Umbilical cord (tissue), 2 donors: ENCODE measurements around the gene HS3ST1. TPM values are rescaled to one million over a fixed set of nuclear protein-coding genes. Genes with fewer than 3 reads are reported as not detected.

Experiments used
- DNase-seq: peaks from one replicate; pipeline ENCODE4 v3.0.0-alpha.2; 2015; ENCODE audit warnings: low spot score
- total RNA-seq: library from RNA; depleted of rRNA; stranded (reverse); fragments of >200 nt; gene quantifications from one replicate; pipeline ENCODE4 v1.2.3, GENCODE V29; 2014; ENCODE audit warnings: low replicate concordance; ENCODE audit not compliant: insufficient read depth

HS3ST1 gene
- total RNA-seq, 1 donor from 2014 or later: 2.4 TPM

- DNase-seq: no peak
These were observed 6.9 kb upstream of the HS3ST1 start for GRCh38 chr4:11435557-11435956.

DNA sequence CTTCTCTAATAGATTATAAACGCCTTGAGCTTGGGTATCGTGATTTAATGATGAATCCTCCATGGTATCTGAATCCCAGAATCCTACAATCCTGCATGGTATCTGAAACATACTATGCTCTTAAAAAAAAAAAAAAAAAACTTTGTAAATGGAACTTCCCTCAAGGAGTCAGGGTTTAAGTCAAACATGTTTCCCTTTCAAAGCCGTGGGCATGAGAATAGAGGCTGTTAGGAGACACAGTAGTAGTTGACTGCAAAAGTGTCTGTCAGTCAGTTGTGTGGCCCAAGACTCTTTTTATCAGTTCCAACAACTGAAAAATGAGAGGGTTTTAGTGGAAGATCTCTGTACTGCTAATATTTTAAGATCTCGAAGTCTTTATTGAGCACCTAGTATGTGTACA, 2.4 kb upstream of the HS3ST1 start:
- no peak for DNase-seq

DNA sequence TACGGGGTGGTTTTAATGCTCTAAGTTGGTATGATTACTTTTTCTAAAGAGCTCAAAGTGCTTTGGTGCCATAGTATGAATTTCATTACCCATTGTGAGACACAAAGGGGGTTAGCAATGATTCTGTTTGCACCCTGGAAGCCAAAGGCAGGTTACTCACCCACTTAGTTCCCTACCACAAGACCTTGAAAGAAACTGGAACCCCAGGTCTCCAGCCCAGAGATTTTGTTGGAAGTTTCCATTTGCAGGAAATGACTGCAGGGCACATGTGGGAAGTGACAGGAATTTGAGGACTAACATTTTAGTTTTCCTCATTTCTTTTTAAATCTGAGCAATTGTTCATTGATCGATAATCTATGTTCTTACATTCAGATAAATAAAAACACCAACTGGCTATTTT, 1.8 kb upstream of the HS3ST1 start:
- no peak for DNase-seq

GRCh38 chr4:11429699-11430045, 978 bp upstream of the HS3ST1 start:
- no peak for DNase-seq

DNA sequence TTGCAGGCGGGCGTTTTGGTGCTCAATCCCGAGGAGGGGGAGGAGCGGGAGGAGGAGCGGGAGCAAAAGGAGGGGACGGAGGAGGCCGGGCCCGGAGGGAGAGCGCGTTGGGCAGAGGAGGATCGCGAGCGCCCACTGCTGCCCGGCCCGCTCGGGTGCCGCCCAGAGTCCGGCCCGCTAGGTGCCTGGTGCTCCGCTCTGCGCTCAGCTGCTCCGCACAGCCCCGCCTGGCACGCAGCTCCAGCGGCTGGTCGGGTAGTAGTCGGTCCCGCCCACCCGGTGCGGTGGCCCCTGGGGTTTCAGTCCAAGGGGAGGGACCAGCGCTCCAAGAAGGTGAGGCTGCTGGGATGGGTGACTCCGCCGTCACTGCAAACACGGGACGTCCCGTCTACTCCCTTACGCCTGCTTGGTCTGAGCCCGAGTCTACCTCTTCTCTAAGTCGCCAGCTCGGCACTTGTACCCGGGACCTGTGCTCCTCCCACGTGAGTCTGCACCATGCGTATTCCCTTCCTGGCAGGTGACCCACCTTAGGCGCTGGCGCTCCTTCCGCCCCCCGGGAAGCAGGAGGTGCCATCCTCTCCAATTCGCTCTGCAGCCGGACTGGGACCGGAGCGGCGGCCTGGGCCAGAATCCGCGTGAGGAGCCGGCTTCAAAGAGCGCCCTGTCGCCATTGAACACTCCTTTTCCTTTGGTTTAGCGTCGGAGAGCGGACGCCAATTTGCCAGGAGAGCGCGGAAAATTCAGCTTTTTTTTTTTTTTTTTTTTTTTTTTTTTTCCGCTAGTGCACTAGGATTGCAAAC, 405 bp upstream of the HS3ST1 start:
- peak; percentile 91 for DNase-seq

DNA sequence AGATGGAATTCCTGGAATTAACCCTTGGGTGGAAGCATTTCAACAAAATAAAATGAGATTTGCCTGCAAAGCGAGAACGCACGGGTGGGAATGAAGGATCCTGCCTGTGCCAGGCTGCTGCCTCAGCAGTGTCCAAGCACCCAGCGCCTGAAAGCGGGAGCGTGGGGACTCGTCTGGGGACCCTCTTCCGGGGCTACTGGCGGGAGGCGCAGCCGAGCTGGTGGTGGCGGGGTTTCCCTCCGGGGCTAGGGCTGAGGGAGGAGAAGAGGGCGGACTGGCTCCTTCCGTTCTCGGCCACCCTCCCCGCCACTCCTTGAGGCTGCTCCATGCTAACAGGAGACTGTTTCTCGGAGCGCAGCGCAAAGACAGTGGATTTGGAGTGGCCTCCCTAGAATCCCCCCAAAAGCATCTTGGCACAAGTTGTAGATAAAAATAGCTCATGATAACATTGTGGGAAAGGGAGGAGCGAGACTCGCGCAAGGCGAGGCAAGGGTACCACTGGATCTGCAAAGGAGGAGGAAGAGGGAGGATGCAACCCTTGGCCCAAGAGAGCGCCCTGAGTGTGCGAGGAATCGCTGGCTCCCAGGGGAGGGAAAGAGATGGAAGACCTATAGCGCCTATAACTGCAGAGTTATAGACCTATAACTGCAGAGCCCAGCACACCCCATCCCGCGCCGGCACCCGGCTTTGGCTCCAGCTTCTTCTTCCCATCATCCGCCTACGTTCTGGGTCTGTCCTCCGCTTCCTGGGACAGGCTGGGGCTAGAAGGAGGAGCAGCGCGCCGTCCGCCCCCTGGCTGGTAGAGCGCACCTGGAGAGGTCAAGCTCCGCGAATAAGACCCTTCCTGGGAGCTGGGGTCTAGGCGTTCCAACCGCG, 1.3 kb downstream of the HS3ST1 start:
- DNase-seq: peak; percentile 59

GRCh38 chr4:11426731-11427120, 2.0 kb downstream of the HS3ST1 start:
- DNase-seq: peak; percentile 37

DNA sequence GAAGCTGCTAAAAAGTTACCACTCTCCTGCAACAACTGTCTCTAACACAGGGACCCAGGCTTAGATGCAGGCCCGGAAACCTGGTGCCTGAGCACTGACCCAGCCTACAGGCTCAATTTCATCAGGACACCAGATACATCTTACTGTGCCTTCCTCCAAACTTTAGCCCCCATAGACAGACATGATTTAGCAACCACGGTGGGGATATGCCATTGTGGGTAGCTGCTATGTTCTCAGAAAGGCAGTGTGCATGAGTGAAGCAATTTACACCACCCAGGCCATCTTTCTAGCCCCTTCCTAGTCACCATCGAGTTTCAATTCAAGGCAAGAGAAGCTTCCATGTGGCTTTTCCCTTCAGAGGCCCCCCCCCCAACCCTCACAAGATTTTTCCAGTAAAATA, 2.7 kb downstream of the HS3ST1 start:
- DNase-seq: no peak

DNA sequence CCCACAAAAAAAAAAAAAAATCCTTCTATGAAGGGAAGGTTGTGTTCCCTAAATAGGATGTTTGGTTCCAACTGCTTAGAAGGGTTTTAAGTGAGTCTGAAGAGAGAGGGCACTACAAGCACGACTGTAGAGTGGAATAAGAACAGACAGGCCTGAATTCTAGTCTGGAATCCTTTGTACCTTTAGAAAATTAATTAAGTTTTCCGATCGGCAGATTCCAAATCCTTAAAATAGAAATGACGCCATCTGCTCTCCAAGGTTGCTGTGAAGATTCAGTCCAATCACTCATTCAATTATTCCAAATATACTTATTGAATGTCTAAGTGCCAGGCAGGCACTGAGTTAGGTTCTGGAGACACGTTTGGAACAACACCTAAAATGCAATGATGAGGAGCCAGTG, 3.8 kb downstream of the HS3ST1 start:
- no peak for DNase-seq

DNA sequence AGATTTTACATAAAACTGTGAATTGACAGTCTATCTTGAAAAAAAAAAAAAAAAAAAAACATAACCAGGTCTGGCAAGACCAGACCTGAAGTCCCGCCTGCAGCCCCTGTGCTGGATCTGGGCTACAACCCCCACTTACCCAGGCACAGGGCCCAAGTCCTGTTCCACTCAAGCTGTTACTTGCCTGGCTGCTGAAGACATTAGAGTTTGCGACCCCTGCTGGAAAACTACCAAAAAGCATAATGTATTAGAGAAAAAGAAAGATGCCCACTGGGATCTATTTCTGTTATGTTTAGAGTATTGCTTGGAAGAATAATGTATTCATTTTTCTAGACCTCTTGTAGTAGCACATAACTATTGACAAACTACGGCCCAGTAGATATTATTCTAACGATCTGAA, 4.7 kb downstream of the HS3ST1 start:
- peak; percentile 58 for DNase-seq

DNA sequence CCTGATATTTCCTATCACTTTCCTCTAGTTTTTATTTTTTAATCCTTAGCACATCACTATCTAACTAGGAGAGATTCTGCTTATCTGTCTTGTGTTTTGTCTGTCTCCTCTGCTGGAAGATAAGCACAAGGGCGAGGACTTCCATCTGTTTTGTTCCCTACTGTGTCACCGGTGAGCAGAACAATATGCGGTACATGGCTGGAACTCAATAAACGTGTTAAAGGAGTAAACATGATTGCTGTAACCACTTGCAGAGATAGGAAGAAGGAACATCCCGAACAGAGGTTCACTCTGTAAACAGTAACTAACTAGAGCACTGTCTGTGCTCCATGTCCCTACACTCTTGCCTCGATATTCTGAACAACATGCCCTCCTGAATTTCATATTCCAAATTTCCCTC, 5.2 kb downstream of the HS3ST1 start:
- DNase-seq: peak; percentile 51

DNA sequence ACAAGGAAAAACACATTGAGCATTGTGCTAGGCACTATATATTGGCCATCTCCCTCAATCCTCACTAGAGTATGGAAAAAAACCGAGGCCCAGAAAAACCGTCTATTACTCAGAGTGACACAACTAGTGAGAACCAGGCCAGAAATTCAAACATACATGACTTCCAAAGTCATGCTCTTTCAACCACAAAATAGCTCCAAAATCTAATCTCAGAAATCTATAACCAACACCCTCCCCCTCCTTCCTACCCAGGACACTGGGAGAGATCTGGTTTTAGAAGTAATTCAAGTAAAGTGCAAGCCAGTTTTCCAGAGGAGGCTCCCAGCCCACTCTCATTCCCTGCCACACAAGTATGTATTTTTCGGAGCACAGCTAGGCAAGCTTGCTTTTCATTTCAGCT, 7.6 kb downstream of the HS3ST1 start:
- DNase-seq: peak; percentile 39

DNA sequence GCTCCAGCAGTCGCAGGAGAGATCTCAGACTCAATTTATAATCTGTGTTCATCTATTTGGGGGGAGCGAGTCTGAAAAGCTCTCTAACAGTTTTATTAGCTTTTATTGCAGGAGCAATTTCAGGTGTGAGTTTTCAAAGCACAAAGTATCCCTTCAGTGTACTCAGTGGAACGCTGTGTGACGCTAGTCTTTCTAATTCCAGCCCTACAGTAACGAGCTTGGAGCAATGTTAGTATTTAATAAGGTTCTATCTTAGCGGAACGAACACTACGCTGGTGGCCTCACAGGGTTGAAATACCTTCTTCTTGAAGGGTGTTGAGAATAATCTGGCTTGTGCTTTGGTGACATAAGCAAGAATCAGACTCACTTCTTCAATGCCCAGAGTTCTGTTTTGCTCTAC, 8.4 kb downstream of the HS3ST1 start:
- DNase-seq: no peak

DNA sequence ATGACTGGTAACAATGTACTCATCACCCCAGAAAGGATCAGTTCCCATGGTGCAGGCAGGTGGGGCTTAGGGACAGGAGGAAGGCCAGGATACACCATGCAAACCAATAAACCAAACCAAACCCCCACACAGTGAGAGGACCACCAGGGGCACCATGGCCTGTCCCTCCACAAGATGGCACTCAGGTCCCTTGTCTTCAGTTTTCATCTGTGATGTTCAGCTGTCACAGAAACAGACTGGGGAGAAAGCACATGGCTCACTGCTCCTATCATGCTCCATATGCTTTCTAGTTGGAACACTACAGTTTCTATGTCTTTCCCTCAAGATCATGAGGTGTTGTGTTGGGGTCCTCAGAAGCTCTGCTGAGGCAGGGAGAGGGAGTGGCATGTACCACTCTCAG, 10.1 kb downstream of the HS3ST1 start:
- DNase-seq: no peak

- no peak for DNase-seq
These were observed 12.0 kb downstream of the HS3ST1 start for GRCh38 chr4:11416767-11417113.

- DNase-seq: no peak
These were observed 12.5 kb downstream of the HS3ST1 start for GRCh38 chr4:11416071-11416766.

- no peak for DNase-seq
These were observed 13.2 kb downstream of the HS3ST1 start for GRCh38 chr4:11415409-11416070.

GRCh38 chr4:11412211-11412610, 16.5 kb downstream of the HS3ST1 start:
- DNase-seq: no peak

DNA sequence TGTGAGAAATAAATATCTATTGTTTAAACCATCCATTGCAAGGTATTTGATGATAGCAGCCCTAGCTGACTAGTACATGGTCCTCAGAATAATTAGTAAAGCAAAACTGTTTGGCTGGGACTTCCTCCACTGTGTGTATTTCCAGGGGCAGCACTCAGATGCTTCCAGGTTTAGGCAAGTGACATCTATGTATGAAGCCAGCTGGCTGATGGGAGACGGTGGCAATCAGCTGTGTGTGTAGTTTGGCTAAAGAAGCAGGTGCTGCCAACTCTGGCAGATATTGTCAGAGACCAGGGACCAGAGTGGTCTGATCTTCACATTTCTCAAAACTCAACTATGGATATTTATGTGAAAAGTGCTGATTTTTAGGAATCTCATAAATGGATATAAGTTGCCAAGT, 19.1 kb downstream of the HS3ST1 start:
- DNase-seq: no peak

DNA sequence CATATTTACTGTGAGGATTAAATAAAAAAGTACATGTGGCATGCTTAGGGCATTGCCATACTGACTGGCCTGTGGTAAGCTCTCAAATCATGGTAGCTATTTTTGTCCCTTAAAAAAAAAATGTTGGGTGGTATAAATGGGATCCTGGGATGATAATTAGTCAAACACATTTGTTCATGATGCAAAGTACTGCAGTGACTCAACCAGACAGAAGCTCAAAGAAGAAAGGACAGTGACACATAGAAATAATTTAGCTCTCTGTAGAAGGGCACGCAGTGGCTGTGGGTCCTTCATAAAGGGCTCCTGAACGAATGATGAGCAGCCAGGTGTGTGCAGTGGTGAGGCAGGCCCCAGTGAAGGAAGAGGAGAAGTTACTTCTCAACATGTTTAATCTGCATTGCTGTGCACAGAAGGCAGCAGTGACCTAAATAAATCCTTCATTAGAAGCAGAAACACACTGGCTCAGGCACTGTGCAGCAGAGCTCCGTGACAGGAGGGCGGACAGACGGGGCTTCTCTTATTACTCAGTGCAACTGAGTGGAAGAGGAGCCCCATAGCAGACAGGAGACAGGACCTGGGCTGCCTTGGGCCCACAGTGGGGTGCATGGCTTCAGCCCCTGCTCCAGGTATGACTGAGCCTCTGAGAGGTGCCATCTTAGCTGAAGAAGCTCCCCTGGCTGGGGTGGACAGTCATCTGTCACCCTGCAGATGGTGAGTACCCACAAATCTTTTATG, 20.3 kb downstream of the HS3ST1 start:
- no peak for DNase-seq

GRCh38 chr4:11407551-11407950, 21.1 kb downstream of the HS3ST1 start:
- no peak for DNase-seq
